ENCODE data around the gene SNAPC1.

Gene SNAPC1

DNA sequence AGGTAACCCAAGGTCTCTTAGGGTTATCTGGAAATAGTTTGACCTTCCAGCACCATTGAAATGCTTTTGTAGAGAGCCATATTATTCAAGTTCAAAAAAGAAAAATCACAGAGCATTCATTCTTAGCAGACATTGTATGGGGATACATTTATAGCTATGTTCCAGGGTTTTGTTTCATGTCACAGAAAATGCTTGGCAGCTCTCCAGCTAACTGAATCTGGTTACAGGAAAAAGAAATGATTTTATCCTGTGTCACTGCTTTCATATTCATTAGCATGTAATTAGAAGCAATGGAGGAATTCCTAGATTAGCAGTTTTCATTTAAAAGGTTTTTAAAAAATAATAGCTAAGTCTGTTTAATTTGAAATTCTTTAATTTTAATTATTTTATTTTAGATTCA, 78.9 kb downstream of the SNAPC1 start:
- TF ChIP-seq, protein P1, sequence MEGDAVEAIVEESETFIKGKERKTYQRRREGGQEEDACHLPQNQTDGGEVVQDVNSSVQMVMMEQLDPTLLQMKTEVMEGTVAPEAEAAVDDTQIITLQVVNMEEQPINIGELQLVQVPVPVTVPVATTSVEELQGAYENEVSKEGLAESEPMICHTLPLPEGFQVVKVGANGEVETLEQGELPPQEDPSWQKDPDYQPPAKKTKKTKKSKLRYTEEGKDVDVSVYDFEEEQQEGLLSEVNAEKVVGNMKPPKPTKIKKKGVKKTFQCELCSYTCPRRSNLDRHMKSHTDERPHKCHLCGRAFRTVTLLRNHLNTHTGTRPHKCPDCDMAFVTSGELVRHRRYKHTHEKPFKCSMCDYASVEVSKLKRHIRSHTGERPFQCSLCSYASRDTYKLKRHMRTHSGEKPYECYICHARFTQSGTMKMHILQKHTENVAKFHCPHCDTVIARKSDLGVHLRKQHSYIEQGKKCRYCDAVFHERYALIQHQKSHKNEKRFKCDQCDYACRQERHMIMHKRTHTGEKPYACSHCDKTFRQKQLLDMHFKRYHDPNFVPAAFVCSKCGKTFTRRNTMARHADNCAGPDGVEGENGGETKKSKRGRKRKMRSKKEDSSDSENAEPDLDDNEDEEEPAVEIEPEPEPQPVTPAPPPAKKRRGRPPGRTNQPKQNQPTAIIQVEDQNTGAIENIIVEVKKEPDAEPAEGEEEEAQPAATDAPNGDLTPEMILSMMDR (IDR thresholded peaks at IDR 0.05), result no peak
